ENCODE measurements around the gene KDM4B.

- TF ChIP-seq CTCF (IDR thresholded peaks at IDR 0.05; ENCODE audit: control extremely low read depth in 1 of 3, insufficient read depth in 1 of 3, low read depth in 1 of 3, low read length in 3 of 3), result no peak
- no peak for TF ChIP-seq FOSL1 (IDR thresholded peaks at IDR 0.05; ENCODE audit: insufficient read depth, low read depth, low read length)
- TF ChIP-seq SUZ12 (IDR thresholded peaks at IDR 0.05; ENCODE audit: low read length), result no peak
- TF ChIP-seq POLR2AphosphoS5 (IDR thresholded peaks at IDR 0.05; ENCODE audit: low read depth, low read length), result no peak
- TF ChIP-seq RXRA (IDR thresholded peaks at IDR 0.05; ENCODE audit: insufficient read depth, low read depth, low read length), result no peak
- no peak for TF ChIP-seq HDAC2 (IDR thresholded peaks at IDR 0.05; ENCODE audit: borderline replicate concordance in 1 of 2, low read depth in 2 of 2, low read length in 2 of 2)
- no peak for TF ChIP-seq CREB1 (IDR thresholded peaks at IDR 0.05)
- no peak for TF ChIP-seq EZH2 (IDR thresholded peaks at IDR 0.05; ENCODE audit: low read depth, low read length, severe bottlenecking)
- TF ChIP-seq EP300 (IDR thresholded peaks at IDR 0.05; ENCODE audit: borderline replicate concordance in 1 of 2, low read depth in 2 of 2, low read length in 2 of 2), result no peak
- no peak for TF ChIP-seq ATF3 (IDR thresholded peaks at IDR 0.05; ENCODE audit: insufficient read depth, low read depth, low read length)
- no peak for TF ChIP-seq POLR2A (IDR thresholded peaks at IDR 0.05; ENCODE audit: control extremely low read depth in 1 of 2, low read depth in 2 of 2, low read length in 2 of 2)
- TF ChIP-seq EGR1 (IDR thresholded peaks at IDR 0.05; ENCODE audit: borderline replicate concordance, low read depth, low read length), result no peak
- TF ChIP-seq SIX5 (IDR thresholded peaks at IDR 0.05; ENCODE audit: low read depth, low read length), result no peak
These were observed 146.4 kb downstream of the KDM4B start for GRCh38 chr19:5115351-5115750.
